GM12878 (cell line): ENCODE results near the gene ERO1B. TPM values are rescaled to one million over a fixed set of nuclear protein-coding genes. Genes with fewer than 3 reads are reported as not detected.
"Not testable (repeated sequence)": the region's sequence is repeated elsewhere in the genome, so short reads cannot be mapped to it uniquely, and the experiment has no call there.

Source experiments
- ATAC-seq: fragments of 200-7000 bp; cut with Tn5 transposase; 3 replicates; pipeline ENCODE4 v1.9.1; 2020; ENCODE audit warnings: mild to moderate bottlenecking, moderate library complexity
- BruUV-seq: library from RNA; stranded (reverse); fragments of 400-500 nt; replicated peaks from 2 replicates; lab custom pipeline; 2021; lab: Mats Ljungman, UMichigan
- CTCF ChIA-PET: fragments of 300-600 bp; sonication (Branson Sonifier 250); formaldehyde crosslinking; extraction: SDS; loops from one replicate; lab custom pipeline; 2021; ENCODE audit warnings: inconsistent platforms; lab: Yijun Ruan, JAX
- POLR2A ChIA-PET: fragments of 350-600 bp; formaldehyde crosslinking; extraction: SDS; loops from one replicate; lab custom pipeline; 2021; ENCODE audit warnings: inconsistent platforms; lab: Charles Lee
- RAD21 ChIA-PET: fragments of 300-600 bp; sonication (Branson Sonifier 250); formaldehyde crosslinking; loops from one replicate; lab custom pipeline; 2023; ENCODE audit warnings: antibody characterized with exemption; ENCODE audit not compliant: unreplicated experiment; lab: Charles Lee
- SMC1A ChIA-PET: fragments of 300-600 bp; sonication (Branson Sonifier 250); formaldehyde crosslinking; loops from one replicate; lab custom pipeline; 2023; ENCODE audit not compliant: unreplicated experiment, uncharacterized antibody; lab: Charles Lee
- DNase-seq: peaks from one replicate; pipeline ENCODE4 v3.0.0-alpha.2; 2011; ENCODE audit warnings: low read depth, low spot score
- FAIRE-seq: peaks from 3 replicates; lab custom pipeline; 2011; peaks lifted over from hg19 to GRCh38; lab: Jason Lieb, UNC
- H2AFZ ChIP-seq: 2 replicates; pipeline ENCODE4 v1.6.0; 2011; ENCODE audit warnings: low read depth, low read length, control low read depth; ENCODE audit not compliant: control insufficient read depth
- H3K27ac ChIP-seq: 2 replicates; pipeline ENCODE4 v1.5.1; 2011; ENCODE audit warnings: control low read depth; ENCODE audit not compliant: control insufficient read depth, insufficient read depth
- H3K27me3 ChIP-seq, 2 experiments: replicated peaks in 1 of 2; 2 replicates each; pipeline versions ENCODE4 v1.6.0 to v1.6.1; 2011; ENCODE audit warnings: low read length in 1 of 2; ENCODE audit not compliant: control insufficient read depth in 2 of 2, insufficient read depth in 2 of 2
- H3K36me3 ChIP-seq, 2 experiments: 2 replicates each; pipeline ENCODE4 v1.5.1; 2011; ENCODE audit warnings: low read length in 1 of 2; ENCODE audit not compliant: control insufficient read depth in 2 of 2, insufficient read depth in 2 of 2
- H3K4me1 ChIP-seq: 2 replicates; pipeline ENCODE4 v1.6.1; 2011; ENCODE audit warnings: mild to moderate bottlenecking, low read length, moderate library complexity, mixed read lengths; ENCODE audit not compliant: control insufficient read depth, insufficient read depth
- H3K4me2 ChIP-seq: 2 replicates; pipeline ENCODE4 v1.6.0; 2011; ENCODE audit warnings: control low read depth; ENCODE audit not compliant: control insufficient read depth, insufficient read depth
- H3K4me3 ChIP-seq: fragments of 200-600 bp; sonication (generic); 2 replicates; pipeline ENCODE4 v1.5.1; 2016
- H3K79me2 ChIP-seq: 2 replicates; pipeline ENCODE4 v1.6.0; 2011; ENCODE audit warnings: low read length; ENCODE audit not compliant: control insufficient read depth, insufficient read depth
- H3K9ac ChIP-seq: 2 replicates; pipeline ENCODE4 v1.8.0; 2011; ENCODE audit warnings: low read length, control low read depth, mixed read lengths; ENCODE audit not compliant: control insufficient read depth, insufficient read depth
- H3K9me3 ChIP-seq: replicated peaks from 3 replicates; pipeline ENCODE4 v1.5.1; 2011; ENCODE audit warnings: mild to moderate bottlenecking, low read length; ENCODE audit not compliant: control insufficient read depth, insufficient read depth
- H4K20me1 ChIP-seq: 2 replicates; pipeline ENCODE4 v1.6.0; 2011; ENCODE audit not compliant: control insufficient read depth, insufficient read depth
- CTCF ChIP-seq, 3 experiments: IDR thresholded peaks in 2 of 3; conservative IDR thresholded peaks in 1 of 3; 2 replicates each; pipeline ENCODE4 v1.5.1; 2011; ENCODE audit warnings: low read depth in 3 of 3, low read length in 3 of 3, mild to moderate bottlenecking in 3 of 3, control low read depth in 2 of 3, moderate library complexity in 2 of 3, inconsistent platforms in 1 of 3, mixed read lengths in 1 of 3; ENCODE audit not compliant: control insufficient read depth in 2 of 3, insufficient read depth in 1 of 3; ENCODE audit errors: extremely low read depth in 1 of 3
- WGBS: methylation state at CpG from one replicate; pipeline ENCODE4 v1.1.6; 2016; ENCODE audit warnings: low lambda C conversion rate; ENCODE audit not compliant: insufficient replicate concordance, insufficient coverage; ENCODE audit errors: missing lambda C conversion rate; 5-methylcytosine and 5-hydroxymethylcytosine counted together
- in situ Hi-C: fragments of 300-500 bp; cut with MboI; formaldehyde crosslinking; loops from 9 replicates; pipeline ENCODE4 v1.14.3; 2018; ENCODE audit warnings: mixed read lengths
- intact Hi-C: fragments of 100-400 bp; cut with micrococcal nuclease; formaldehyde crosslinking; loops from one replicate; pipeline ENCODE4 v1.14.2; 2022; ENCODE audit not compliant: unreplicated experiment
- polyA plus RNA-seq, 11 experiments: library from polyadenylated mRNA; depleted of rRNA in 4 of 11; unstranded in 6 of 11; stranded (reverse) in 5 of 11; fragments of >200 nt; fragmentation: Nextera tagmentation in 4 of 11; fragmentation: Illumina TruSeq in 1 of 11; extraction: Ambion mirVana in 4 of 11; extraction: Trizol in 1 of 11; gene quantifications; 1 replicate in 1 of 11; 2 replicates in 10 of 11; pipeline versions ENCODE4 v1.2.1 to v1.2.3, GENCODE V29; 2011 to 2016; ENCODE audit warnings: inconsistent platforms in 2 of 11, missing spikeins in 2 of 11, low read depth in 1 of 11
- total RNA-seq, 4 experiments: library from RNA; depleted of rRNA in 3 of 4; stranded (reverse); fragments of >200 nt in 3 of 4; fragmentation: Illumina TruSeq in 1 of 4; extraction: Trizol in 1 of 4; gene quantifications; 2 replicates each; pipeline versions ENCODE4 v1.2.1 to v1.2.3, GENCODE V29; 2013 to 2021

Gene ERO1B
- total and polyA plus RNA-seq, 10 of the 15 experiments (the other 5 are each of a cell fraction or from before 2014, with no cell fraction given), result 9.0 to 30.9 (median 23.0) TPM

GRCh38 chr1:236281654-236282424 is at the start of gene ERO1B (continued):
- no peak for TF ChIP-seq CTCF (IDR thresholded peaks at IDR 0.05 in 2 of 3, conservative IDR thresholded peaks at IDR 0.05 in 1 of 3; ENCODE audit: control insufficient read depth in 2 of 3, extremely low read depth in 1 of 3, insufficient read depth in 1 of 3, low read depth in 3 of 3, low read length in 3 of 3)

GRCh38 chr1:236331412-236331811 is 49.7 kb upstream of the ERO1B start:
- ATAC-seq, POLR2A ChIA-PET: not testable (repeated sequence)

More at GRCh38 chr1:236331412-236331811, 49.7 kb upstream of the ERO1B start:
- H3K9me3 ChIP-seq, H3K4me3 ChIP-seq, RAD21 ChIA-PET, CTCF ChIA-PET, H2AFZ ChIP-seq, in situ Hi-C loops, BruUV-seq, H4K20me1 ChIP-seq, FAIRE-seq, intact Hi-C loops, H3K4me2 ChIP-seq, H3K4me1 ChIP-seq, H3K36me3 ChIP-seq, H3K27me3 ChIP-seq, H3K9ac ChIP-seq, DNase-seq, H3K27ac ChIP-seq, H3K79me2 ChIP-seq: not testable (repeated sequence)
- 80% methylated on average over 3 of the region's 3 CpGs for WGBS
- SMC1A ChIA-PET, result interaction anchor here (0.7 kb wide), 1 partner anchor 137 kb away, joined by 3 read pairs; no protein-coding TSS in a partner anchor
